Nephron (organoid): Measurements from ENCODE around the gene RABL6.

Experiments used
- H3K27ac Mint-ChIP-seq, 3 experiments: 2 replicates each; pipeline ENCODE4 v1.8.0; 2020; ENCODE audit warnings: mixed read lengths in 3 of 3, mild to moderate bottlenecking in 2 of 3, moderate library complexity in 1 of 3
- H3K27me3 Mint-ChIP-seq: 2 replicates; pipeline ENCODE4 v1.8.0; 2021; ENCODE audit warnings: low read depth, mild to moderate bottlenecking, moderate library complexity, mixed read lengths
- H3K36me3 Mint-ChIP-seq: 2 replicates; pipeline ENCODE4 v1.8.0; 2020; ENCODE audit warnings: low read depth, mixed read lengths
- H3K4me1 Mint-ChIP-seq: 2 replicates; pipeline ENCODE4 v1.8.0; 2020; ENCODE audit warnings: mixed read lengths
- H3K4me3 Mint-ChIP-seq, 3 experiments: 2 replicates each; pipeline ENCODE4 v1.8.0; 2020; ENCODE audit warnings: mild to moderate bottlenecking in 3 of 3, mixed read lengths in 3 of 3, moderate library complexity in 2 of 3
- H3K9me3 Mint-ChIP-seq: 2 replicates; pipeline ENCODE4 v1.8.0; 2020; ENCODE audit warnings: mixed read lengths
- TF ChIP-seq, protein P1 (sequence below), 3 experiments: fragments of 200-600 bp; sonication (generic); IDR thresholded peaks; one replicate each; pipeline ENCODE4 v1.5.0; 2021; ENCODE audit warnings: antibody characterized with exemption in 3 of 3; ENCODE audit not compliant: unreplicated experiment in 3 of 3

The RABL6 gene

DNA sequence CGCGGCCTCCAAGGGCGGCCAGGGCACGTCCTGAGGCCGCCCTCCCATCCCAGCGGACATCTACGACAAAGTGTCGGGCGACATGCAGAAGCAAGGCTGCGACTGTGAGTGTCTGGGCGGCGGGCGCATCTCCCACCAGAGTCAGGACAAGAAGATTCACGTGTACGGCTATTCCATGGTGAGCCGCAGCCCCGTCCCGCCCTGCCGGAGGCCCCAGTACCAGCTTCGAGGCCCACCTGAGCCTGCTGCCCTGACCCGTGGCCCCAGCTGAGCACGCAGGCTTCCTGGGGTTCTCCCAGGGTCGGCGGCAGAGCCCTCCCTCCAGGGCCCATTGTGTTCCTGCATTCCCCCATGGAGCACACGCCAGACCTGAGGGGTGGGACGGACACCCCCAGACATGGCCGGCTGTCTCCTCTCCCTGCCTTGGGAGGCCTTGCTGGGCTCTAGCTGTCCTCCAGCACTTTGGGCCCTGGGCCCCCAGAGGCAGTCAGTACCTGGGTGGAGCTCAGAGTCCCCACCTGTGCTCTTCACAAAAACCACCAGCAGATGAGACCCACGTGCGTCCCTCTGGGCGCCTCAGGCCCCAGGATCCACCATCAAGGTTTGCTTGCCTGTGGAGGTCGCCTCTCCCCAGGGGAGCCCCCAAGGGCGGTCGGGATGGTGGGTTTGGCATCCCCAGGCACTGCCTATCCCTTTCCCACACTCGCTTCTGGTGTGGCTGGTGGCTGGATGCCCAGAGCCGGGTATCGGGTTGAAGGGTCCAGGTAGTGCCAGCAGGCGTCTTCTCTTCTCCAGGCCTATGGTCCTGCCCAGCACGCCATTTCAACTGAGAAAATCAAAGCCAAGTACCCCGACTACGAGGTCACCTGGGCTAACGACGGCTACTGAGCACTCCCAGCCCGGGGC is 42.5 kb downstream of the RABL6 start:
- no peaks in the 10 kb centered on the region for H3K4me1 Mint-ChIP-seq
- no peaks in the 10 kb centered on the region for H3K27me3 Mint-ChIP-seq
- TF ChIP-seq, protein P1, sequence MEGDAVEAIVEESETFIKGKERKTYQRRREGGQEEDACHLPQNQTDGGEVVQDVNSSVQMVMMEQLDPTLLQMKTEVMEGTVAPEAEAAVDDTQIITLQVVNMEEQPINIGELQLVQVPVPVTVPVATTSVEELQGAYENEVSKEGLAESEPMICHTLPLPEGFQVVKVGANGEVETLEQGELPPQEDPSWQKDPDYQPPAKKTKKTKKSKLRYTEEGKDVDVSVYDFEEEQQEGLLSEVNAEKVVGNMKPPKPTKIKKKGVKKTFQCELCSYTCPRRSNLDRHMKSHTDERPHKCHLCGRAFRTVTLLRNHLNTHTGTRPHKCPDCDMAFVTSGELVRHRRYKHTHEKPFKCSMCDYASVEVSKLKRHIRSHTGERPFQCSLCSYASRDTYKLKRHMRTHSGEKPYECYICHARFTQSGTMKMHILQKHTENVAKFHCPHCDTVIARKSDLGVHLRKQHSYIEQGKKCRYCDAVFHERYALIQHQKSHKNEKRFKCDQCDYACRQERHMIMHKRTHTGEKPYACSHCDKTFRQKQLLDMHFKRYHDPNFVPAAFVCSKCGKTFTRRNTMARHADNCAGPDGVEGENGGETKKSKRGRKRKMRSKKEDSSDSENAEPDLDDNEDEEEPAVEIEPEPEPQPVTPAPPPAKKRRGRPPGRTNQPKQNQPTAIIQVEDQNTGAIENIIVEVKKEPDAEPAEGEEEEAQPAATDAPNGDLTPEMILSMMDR (IDR thresholded peaks at IDR 0.05; ENCODE audit: unreplicated experiment in 3 of 3), result no peak
- no peaks in the 10 kb centered on the region for H3K36me3 Mint-ChIP-seq
- H3K9me3 Mint-ChIP-seq, result no peaks in the 10 kb centered on the region
- peak overlapping the region; percentile 95 to 97 (median 96) for H3K4me3 Mint-ChIP-seq
- H3K27ac Mint-ChIP-seq, result peak overlapping the region; percentile 64 to 98 (median 94)

DNA sequence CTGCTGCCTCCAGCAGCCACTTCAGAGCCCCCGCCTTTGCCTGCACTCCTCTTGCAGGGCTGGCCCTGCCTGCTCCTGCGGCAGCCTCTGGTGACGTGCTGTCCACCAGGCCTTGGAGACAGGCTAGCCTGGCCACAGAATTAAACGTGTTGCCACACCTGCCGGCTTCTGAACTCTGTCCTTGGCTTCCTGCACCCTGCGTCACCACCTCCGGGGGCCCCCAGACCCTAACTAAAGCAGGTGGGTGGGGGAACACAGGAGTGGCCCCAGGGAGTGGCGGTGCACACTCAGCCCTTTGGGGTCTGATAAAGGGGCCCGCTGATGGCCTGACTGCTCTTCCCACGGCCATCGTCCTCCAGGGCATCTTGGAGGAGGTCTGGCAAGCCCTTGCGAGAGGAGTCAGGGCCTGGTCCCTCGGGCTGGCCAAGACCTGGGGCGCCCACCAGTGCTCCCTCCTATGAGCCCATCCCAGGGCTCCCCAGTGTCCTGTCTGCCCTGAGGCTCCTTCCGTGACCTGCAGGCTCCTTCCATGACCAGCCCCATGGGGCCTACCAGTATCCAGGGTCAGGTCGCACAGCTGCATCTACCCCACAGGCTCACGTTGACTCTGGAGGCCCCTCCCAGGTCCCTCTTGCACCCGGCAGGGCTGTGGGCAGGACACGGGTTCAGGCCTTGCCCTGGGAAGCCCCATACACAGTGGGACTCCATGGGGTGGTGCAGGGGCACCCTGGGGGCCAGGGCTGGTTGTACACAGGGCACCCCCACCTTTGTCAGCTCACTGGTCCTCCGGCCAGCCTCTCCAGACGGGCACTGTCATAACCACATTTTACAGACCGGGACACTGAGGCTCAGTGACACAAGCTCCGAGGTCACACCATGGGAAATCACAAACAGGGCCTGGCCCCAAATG is 43.4 kb downstream of the RABL6 start:
- no peaks in the 10 kb centered on the region for H3K9me3 Mint-ChIP-seq
- no peaks in the 10 kb centered on the region for H3K36me3 Mint-ChIP-seq
- H3K4me3 Mint-ChIP-seq, result peak overlapping the region; percentile 67 to 97 (median 74)
- no peaks in the 10 kb centered on the region for H3K27me3 Mint-ChIP-seq
- TF ChIP-seq, protein P1 (IDR thresholded peaks at IDR 0.05; ENCODE audit: unreplicated experiment in 3 of 3), result no peak
- H3K4me1 Mint-ChIP-seq, result no peaks in the 10 kb centered on the region
- H3K27ac Mint-ChIP-seq, result no peak overlapping the region

DNA sequence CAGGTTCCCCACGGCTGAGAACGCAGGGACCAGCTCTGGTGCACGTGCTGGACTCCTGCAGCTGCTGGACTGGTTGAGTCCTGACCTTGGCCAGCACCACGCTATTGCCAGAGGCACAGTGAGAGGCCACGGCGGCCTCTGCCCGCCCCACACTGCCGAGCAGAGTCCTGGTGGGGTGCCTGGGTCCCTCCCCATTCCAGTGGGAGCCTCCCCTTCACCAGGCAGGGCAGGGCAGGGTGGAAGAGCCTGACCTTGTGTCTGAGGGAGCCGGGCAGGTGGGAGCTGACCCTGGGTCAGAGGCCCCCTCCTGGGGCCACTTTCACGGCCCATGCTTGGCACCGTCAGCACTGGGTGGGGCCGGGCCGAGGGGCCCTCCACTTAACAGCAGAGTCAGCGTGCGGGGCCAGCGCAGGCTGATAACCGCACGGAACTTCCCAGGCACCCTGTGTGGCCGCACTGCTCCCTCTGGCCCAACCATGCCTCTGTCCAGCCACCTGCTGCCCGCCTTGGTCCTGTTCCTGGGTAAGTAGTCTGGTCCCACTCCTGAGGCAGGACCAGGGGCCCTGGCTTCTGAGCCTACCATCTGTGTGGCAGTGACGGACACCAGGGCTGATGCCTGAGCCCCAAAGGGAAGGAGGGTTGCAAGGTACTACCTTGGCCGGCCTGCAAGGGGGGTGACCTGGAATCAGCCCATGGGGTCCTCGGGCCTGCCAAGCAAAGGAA is 44.4 kb downstream of the RABL6 start, which contains the start of gene MAMDC4:
TSS of gene MAMDC4 (plus strand) at position 406 of the 723 bp plus-strand sequence. CDS start at position 477, 71 bp downstream.
- H3K4me1 Mint-ChIP-seq, result no peaks in the 10 kb centered on the region
- no peaks in the 10 kb centered on the region for H3K9me3 Mint-ChIP-seq
- TF ChIP-seq, protein P1 (IDR thresholded peaks at IDR 0.05; ENCODE audit: unreplicated experiment in 3 of 3), result no peak
- no peaks in the 10 kb centered on the region for H3K36me3 Mint-ChIP-seq
- H3K4me3 Mint-ChIP-seq, result peak within 1 kb of the TSS; percentile 53 to 68 (median 56)
- no peak within 1 kb of the TSS for H3K27ac Mint-ChIP-seq
- H3K27me3 Mint-ChIP-seq, result no peaks in the 10 kb centered on the region

DNA sequence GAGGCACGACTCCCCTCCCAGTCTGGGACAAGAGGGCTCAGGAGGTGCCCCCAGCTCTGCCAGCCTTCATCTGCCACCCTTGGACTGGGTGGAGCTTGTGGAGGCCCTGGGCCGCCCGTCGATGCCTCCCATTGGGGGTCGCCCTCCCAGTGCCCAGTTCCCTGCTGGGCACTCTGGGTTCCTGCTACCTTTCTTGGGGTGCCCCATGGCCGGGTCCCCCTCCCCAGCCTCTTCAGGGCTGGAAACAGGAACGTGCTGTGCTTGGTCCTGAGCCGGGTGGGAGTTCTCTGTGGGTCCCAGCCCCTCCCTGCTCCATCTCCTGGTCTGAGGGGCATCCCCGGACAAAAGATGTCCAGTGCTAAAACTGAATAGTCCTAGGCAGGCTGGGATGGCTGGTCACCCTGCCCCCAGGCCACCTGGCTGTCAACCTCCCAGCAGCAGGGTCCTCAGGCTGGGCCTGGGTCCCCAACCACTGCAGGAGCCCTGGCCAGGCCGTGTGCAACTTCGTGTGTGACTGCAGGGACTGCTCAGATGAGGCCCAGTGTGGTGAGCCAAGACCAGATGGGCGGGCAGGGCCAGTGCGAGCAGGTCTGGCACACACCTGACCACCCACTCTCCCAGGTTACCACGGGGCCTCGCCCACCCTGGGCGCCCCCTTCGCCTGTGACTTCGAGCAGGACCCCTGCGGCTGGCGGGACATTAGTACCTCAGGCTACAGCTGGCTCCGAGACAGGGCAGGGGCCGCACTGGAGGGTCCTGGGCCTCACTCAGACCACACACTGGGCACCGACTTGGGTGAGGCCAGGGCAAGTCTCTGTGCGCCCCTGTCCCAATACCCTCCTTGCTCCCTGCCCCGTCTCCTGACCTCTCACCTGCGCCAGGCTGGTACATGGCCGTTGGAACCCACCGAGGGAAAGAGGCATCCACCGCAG is 45.2 kb downstream of the RABL6 start:
- TF ChIP-seq, protein P1 (IDR thresholded peaks at IDR 0.05; ENCODE audit: unreplicated experiment in 3 of 3), result no peak
- Mint-ChIP-seq H3K27me3 (no peaks in the 10 kb centered on the region), H3K27ac (no peak overlapping the region), H3K4me3 (no peak overlapping the region), H3K36me3 (no peaks in the 10 kb centered on the region), H3K4me1 (no peaks in the 10 kb centered on the region), H3K9me3 (no peaks in the 10 kb centered on the region)
